ENCODE measurements around the gene PRPF40B.

The PRPF40B gene

DNA sequence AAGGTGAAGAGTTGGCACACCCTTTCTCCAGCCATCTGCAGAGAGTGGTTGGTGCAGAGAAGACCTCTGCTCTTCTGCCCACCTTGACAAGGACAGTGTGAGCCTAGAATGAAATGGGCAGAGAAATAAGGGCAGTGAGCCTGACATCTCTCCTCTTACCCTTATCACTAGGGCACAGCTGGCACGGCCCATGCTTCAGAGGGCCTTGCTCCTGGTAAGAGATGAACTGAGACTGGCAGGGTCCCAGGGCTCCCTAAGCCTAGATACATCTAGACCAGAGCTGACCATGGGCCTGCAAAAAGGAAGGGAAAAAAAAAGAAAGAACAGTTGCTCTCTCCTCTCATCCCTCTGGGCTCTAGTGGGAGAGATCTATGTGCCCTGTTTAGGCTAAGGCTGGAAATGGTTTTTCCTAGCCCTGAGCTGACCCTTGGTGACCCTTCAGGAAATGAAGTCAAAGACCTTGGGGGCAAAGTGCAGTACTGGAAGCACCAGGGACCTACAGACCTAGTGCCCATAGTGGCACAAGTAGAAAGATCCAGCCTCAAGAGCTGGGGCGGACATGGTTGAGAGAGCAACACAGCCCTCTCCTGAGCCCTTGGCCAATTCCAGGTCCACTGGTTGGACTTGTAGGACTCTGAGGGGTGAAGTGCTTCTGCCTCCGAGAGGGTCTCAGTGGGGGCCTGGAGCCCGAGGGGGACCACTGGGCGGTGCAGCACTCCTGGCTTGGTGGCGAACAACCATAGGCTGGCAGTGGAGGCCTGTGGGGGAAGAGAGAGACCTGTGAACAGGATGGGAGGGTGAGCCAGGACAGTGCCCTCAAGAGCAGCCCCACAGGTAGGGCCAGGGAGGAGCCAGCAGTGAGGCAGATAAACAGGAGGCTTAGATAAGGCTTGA is 22.0 kb downstream of the PRPF40B start:
- H3K9me3 ChIP-seq = no peaks in the 10 kb centered on the region
- H3K9ac ChIP-seq = peak overlapping the region; percentile 31; the same call in 1 of the 2 replicates
- no peaks in the 10 kb centered on the region for H4K20me1 ChIP-seq
- no peaks in the 10 kb centered on the region for H3K27me3 ChIP-seq
- peaks cover 67% of the 10 kb centered on the region for H3K36me3 ChIP-seq
- no peak for TF ChIP-seq Cebpa-rat (IDR thresholded peaks at IDR 0.05)
- H3K27ac ChIP-seq = peak overlapping the region; percentile 55
- peak overlapping the region; percentile 67 for H3K4me2 ChIP-seq
- H3K4me3 ChIP-seq = no peak overlapping the region
- peaks cover 64% of the 10 kb centered on the region for H3K4me1 ChIP-seq

DNA sequence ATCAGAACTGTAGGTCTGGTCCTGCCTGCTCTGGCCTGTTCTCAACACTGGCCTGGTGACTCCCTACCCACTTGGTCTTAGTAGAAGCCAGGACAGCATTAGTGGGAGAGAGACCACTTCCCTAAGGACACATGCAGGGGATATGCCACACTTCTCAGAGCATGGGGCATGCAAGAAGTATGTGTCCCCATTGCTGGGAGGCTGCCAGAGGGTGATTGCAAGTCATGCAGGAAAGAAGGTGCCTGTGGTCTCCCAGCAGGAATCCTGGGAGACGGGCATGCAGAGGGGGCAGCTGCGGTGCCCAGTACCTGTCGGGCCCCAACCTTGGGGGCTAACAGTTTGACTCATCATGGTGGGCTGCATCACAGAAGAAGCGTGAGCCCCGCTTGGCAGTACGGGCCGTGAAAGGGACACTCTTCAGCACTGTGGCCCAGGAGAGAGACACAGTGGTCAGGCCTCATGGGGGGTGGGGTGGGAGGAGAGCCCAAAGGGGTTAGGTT is 23.0 kb downstream of the PRPF40B start:
- Histone ChIP-seq H3K9me3 (no peaks in the 10 kb centered on the region), H3K9ac (no peak overlapping the region), H3K27me3 (no peaks in the 10 kb centered on the region), H4K20me1 (no peaks in the 10 kb centered on the region), H3K4me3 (no peak overlapping the region), H3K27ac (no peak overlapping the region), H3K4me2 (peak overlapping the region; percentile 72), H3K4me1 (peaks cover 64% of the 10 kb centered on the region), H3K36me3 (peaks cover 77% of the 10 kb centered on the region)
- TF ChIP-seq Cebpa-rat (IDR thresholded peaks at IDR 0.05) = no peak

DNA sequence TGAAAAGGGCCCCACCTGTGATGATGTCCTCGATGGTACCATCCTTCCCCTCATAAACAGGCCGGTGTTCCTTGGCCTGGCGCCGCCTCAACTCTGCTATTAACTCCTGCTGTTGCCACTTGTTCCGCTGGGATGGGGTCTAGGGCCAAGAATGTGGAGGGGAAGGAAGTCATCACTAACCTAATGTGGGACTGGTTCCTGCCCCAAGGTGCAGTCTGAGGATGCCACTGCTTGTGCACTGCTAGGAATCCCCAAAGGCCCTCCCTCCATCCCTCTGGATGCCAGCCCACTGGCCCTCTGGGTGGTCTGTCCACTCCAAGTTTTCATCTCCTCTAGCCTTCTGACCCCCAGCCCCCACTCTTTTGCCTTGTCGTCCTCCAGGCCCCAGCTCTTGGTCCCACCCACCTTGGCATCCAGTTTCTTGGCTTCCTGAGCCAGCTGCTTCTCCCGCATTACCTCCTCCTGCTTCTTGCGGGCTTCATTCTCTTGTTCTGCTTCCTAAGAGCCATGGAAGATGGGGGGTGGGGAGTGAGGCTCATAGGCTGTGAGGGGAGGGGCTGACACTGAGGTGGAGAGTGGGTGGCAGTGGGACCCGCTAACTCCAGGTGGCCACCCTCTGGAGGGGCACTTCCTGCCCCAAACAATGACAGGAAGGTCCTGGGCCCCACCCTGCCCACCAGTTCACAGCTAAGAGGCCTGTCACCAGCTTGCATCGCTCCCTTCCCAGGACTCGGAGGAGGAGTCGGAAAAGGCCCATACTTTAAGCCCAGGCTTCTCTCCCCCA is 23.7 kb downstream of the PRPF40B start:
- H3K36me3 ChIP-seq = peaks cover 81% of the 10 kb centered on the region
- H3K27ac ChIP-seq = peak overlapping the region; percentile 53

DNA sequence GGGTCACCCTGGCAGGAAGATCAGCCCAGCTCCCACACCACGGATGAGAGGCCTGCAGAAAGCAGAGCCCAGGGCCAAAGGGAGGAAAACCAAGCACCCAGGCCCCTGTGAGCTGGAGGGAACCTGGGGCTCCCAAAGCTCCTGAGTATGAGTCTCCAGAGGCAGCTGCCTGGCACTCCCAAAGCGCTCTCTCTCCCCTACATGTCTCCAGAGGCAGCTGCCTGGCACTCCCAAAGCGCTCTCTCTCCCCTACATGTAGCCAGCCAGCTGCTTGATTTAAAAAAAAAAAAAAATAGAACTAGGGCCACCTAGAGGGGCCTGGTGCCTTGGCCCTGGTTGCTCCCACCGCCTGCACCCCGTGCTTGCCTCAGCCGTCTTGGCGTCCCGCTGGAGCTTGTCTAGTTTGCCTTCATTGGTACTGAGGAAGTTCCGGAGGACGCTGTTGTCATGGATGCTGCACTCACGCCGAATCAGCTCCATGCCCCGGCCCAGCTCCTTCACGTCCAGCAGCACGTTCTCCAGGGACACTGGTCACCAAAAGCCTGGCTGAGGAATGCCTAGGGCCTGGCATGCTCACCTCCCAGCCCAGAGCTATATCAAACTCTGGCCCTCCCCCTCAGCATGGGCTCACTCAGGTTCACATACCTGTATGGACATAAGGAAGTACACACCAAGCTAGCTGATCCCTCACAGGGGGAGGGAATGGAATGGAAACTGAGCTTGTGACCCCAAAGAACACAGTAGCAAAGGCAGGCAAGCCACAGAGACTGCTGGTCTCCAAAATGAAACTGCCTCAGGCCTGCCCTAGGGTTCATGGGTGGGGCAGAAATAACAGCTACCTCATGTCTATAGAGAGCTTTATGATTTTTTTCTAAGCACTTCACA is 24.7 kb downstream of the PRPF40B start:
- H3K27ac ChIP-seq = peak overlapping the region; percentile 53
- peak overlapping the region; percentile 36 for H3K9ac ChIP-seq
- peak overlapping the region; percentile 72 for H3K4me2 ChIP-seq
- H3K4me3 ChIP-seq = no peak overlapping the region
- no peaks in the 10 kb centered on the region for H4K20me1 ChIP-seq
- peaks cover 81% of the 10 kb centered on the region for H3K36me3 ChIP-seq
- H3K9me3 ChIP-seq = no peaks in the 10 kb centered on the region
- H3K4me1 ChIP-seq = peaks cover 80% of the 10 kb centered on the region
- H3K27me3 ChIP-seq = no peaks in the 10 kb centered on the region
- TF ChIP-seq Cebpa-rat (IDR thresholded peaks at IDR 0.05) = no peak

More for the DNA sequence above, 23.7 kb downstream of the PRPF40B start:
- no peaks in the 10 kb centered on the region for H3K27me3 ChIP-seq
- H3K9me3 ChIP-seq = no peaks in the 10 kb centered on the region
- no peak overlapping the region for H3K4me3 ChIP-seq
- peak overlapping the region; percentile 72 for H3K4me2 ChIP-seq
- peaks cover 71% of the 10 kb centered on the region for H3K4me1 ChIP-seq
- no peak for TF ChIP-seq Cebpa-rat (IDR thresholded peaks at IDR 0.05)
- peak overlapping the region; percentile 36 for H3K9ac ChIP-seq
- H4K20me1 ChIP-seq = no peaks in the 10 kb centered on the region

DNA sequence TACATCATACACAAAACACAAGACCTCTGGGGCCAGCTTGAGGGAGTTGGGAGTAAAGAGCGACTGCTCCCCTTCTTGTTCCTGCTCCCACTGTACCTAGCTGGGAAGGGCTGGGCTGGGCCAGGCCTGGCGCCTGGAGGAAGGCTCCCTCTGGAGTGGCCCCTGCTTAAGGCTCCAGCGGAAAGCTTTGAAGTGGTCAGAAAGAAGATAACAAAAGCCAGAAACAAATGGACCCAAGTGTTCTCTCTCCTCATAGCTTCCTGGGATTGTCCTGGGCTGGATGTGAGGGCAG is 25.3 kb downstream of the PRPF40B start:
- Histone ChIP-seq H3K9me3 (no peaks in the 10 kb centered on the region), H3K4me1 (peaks cover 80% of the 10 kb centered on the region), H3K36me3 (peaks cover 81% of the 10 kb centered on the region), H3K27me3 (no peaks in the 10 kb centered on the region), H3K9ac (no peak overlapping the region), H3K4me2 (peak overlapping the region; percentile 72), H4K20me1 (no peaks in the 10 kb centered on the region), H3K4me3 (no peak overlapping the region), H3K27ac (peak overlapping the region; percentile 53)
- no peak for TF ChIP-seq Cebpa-rat (IDR thresholded peaks at IDR 0.05)

DNA sequence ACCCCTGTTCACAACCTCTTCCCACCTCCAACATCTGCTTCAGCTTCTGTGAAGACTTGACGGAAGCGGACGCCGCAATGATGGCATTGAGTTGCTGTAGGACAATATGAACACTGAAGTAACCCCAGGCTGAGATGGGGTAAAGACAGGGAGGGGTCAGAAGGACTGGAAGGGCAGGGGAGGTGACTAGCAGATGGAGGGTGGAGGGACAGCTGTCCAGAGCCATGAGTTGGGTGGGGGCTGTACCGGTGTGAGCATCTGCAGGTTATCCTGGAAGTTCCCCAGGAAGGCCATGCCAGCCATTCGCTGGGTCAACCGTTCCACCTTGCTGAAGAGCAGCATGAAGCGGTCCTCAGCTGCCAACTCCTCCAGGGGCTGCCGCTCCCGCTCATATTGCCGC is 26.1 kb downstream of the PRPF40B start:
- H3K9me3 ChIP-seq = no peaks in the 10 kb centered on the region
- no peaks in the 10 kb centered on the region for H4K20me1 ChIP-seq
- no peak overlapping the region for H3K4me2 ChIP-seq
- no peak overlapping the region for H3K4me3 ChIP-seq
- peaks cover 82% of the 10 kb centered on the region for H3K36me3 ChIP-seq
- no peak for TF ChIP-seq Cebpa-rat (IDR thresholded peaks at IDR 0.05)
- H3K27ac ChIP-seq = peak overlapping the region; percentile 53; the same call in 1 of the 2 replicates
- no peaks in the 10 kb centered on the region for H3K27me3 ChIP-seq
- H3K9ac ChIP-seq = no peak overlapping the region
- peaks cover 73% of the 10 kb centered on the region for H3K4me1 ChIP-seq

DNA sequence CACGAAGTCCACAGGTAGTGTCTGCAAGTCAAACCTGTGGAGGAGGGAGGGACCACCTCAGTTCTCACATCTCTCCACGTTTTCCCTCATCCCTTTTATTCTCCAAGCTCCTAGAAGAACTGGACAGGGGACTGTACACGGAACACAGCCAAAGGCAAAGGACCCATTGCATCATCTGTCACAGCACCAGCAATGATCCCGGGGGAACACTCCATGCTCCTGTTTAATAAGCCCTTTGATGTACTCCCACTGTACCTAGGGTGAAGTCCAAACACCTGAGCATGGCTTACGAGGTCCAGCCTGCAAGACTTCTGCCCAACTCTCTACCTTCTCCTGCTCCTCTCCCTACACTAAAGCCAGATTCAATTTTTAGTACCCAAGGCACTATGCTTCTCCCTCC is 26.5 kb downstream of the PRPF40B start:
- H3K27ac ChIP-seq = no peak overlapping the region
- no peak overlapping the region for H3K4me2 ChIP-seq
- no peak overlapping the region for H3K9ac ChIP-seq
- H3K36me3 ChIP-seq = peaks cover 87% of the 10 kb centered on the region
- TF ChIP-seq Cebpa-rat (IDR thresholded peaks at IDR 0.05) = no peak
- H3K4me1 ChIP-seq = peaks cover 69% of the 10 kb centered on the region
- H4K20me1 ChIP-seq = no peaks in the 10 kb centered on the region
- H3K9me3 ChIP-seq = no peaks in the 10 kb centered on the region
- no peak overlapping the region for H3K4me3 ChIP-seq
- H3K27me3 ChIP-seq = no peaks in the 10 kb centered on the region

DNA sequence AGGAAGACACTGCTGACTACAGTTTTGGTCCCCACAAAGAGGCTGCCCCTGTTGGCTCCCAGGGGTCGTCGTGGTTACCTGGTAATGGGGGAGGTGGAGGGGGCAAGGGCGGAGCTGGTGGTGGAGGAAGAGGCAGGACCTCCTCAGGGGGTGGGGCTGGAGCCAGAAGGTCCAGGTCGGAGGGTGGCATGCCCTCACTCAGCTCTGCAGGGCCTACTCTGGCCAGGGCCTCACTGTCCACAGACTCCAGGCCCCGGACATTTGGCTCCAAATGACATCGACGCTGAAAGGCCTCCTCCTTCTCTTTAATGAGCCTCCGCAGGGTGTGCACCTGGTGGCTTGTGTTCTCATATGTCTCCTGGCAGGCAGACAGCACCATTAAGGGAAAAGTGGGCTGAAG is 28.5 kb downstream of the PRPF40B start:
- H3K4me1 ChIP-seq = peaks cover 65% of the 10 kb centered on the region
- H3K27me3 ChIP-seq = no peaks in the 10 kb centered on the region
- no peaks in the 10 kb centered on the region for H3K9me3 ChIP-seq
- H4K20me1 ChIP-seq = no peaks in the 10 kb centered on the region
- no peak overlapping the region for H3K4me3 ChIP-seq
- TF ChIP-seq Cebpa-rat (IDR thresholded peaks at IDR 0.05) = no peak
- peaks cover 89% of the 10 kb centered on the region for H3K36me3 ChIP-seq
- peak overlapping the region; percentile 35; the same call in 1 of the 2 replicates for H3K27ac ChIP-seq
- H3K9ac ChIP-seq = 0 out of 2 replicates have a peak overlapping the region, but pooled peaks have one; percentile 27
- H3K4me2 ChIP-seq = peak overlapping the region; percentile 44

DNA sequence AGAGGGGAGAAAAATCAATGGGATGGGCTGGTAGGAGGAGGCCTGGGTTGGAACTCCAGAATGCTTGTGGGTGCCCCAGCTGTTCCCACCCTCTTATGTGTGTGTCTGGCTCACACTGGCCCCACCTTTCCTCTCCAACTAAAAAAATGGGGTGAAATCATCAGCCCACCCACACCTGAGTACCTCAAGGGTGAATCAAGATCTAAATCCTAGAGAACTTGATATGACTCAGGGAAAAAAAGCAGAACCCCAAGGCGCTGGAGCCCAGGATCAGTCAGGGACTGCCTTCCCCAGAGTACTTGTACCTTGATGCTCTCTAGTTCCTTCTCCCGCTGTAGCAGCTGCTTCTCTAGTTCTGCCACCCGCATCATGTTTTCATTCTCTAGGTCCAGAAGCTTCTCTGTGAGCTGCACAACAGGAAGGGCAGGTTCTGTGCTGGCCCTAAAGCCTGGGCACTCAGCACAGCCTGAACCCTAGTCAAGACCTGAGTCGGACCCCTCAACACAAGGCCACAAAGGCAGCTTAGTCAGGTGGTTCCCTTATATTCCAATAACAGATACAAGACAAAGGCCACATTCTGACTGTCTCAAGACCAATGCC is 29.7 kb downstream of the PRPF40B start:
- peaks cover 99% of the 10 kb centered on the region for H3K36me3 ChIP-seq
- H3K4me1 ChIP-seq = peaks cover 57% of the 10 kb centered on the region
- no peaks in the 10 kb centered on the region for H4K20me1 ChIP-seq
- H3K27ac ChIP-seq = no peak overlapping the region
- no peaks in the 10 kb centered on the region for H3K9me3 ChIP-seq
- H3K4me2 ChIP-seq = no peak overlapping the region
- no peak overlapping the region for H3K9ac ChIP-seq
- no peak for TF ChIP-seq Cebpa-rat (IDR thresholded peaks at IDR 0.05)
- no peaks in the 10 kb centered on the region for H3K27me3 ChIP-seq
- no peak overlapping the region for H3K4me3 ChIP-seq
